Measurements from ENCODE around the gene REN. TPM values are rescaled to one million over a fixed set of nuclear protein-coding genes. Genes with fewer than 3 reads are reported as not detected.

Gene REN
- polyA plus RNA-seq, 1 donor from 2014 or later, result not detected

GRCh38 chr1:204149107-204149506, 17.0 kb downstream of the REN start:
- H3K9ac ChIP-seq (ENCODE audit: low read length), result no peak overlapping the region
- H3K9me3 ChIP-seq (ENCODE audit: low read length), result no peaks in the 10 kb centered on the region
- H3K36me3 ChIP-seq (ENCODE audit: insufficient read depth, low read length), result no peaks in the 10 kb centered on the region
- H3F3A ChIP-seq (ENCODE audit: insufficient read depth, low read length, poor library complexity, severe bottlenecking), result no peaks in the 10 kb centered on the region
- peaks cover 27% of the 10 kb centered on the region for H3K27me3 ChIP-seq (ENCODE audit: insufficient read depth, low read depth, low read length)
- H3K27ac ChIP-seq (ENCODE audit: low read length), result no peak overlapping the region
- H3K4me2 ChIP-seq (ENCODE audit: low read length), result no peak overlapping the region
- H4K20me1 ChIP-seq (ENCODE audit: insufficient read depth), result no peaks in the 10 kb centered on the region
- no peaks in the 10 kb centered on the region for H3K79me2 ChIP-seq (replicated peaks; ENCODE audit: insufficient read depth, low read length)
- TF ChIP-seq SMC3 (conservative IDR thresholded peaks at IDR 0.05; ENCODE audit: poor library complexity) (no peak), REST (IDR thresholded peaks at IDR 0.05; ENCODE audit: borderline replicate concordance) (no peak), RAD21 (conservative IDR thresholded peaks at IDR 0.05) (no peak), EZH2 (IDR thresholded peaks at IDR 0.05; ENCODE audit: borderline replicate concordance, insufficient read depth, low read length, poor library complexity, severe bottlenecking) (no peak)
- H3K4me3 ChIP-seq (ENCODE audit: low read length), result peak overlapping the region; percentile 15
- no peaks in the 10 kb centered on the region for H3K9me2 ChIP-seq (ENCODE audit: insufficient read depth, low read length)
- H2AFZ ChIP-seq (ENCODE audit: low read depth, low read length), result no peak overlapping the region

DNA sequence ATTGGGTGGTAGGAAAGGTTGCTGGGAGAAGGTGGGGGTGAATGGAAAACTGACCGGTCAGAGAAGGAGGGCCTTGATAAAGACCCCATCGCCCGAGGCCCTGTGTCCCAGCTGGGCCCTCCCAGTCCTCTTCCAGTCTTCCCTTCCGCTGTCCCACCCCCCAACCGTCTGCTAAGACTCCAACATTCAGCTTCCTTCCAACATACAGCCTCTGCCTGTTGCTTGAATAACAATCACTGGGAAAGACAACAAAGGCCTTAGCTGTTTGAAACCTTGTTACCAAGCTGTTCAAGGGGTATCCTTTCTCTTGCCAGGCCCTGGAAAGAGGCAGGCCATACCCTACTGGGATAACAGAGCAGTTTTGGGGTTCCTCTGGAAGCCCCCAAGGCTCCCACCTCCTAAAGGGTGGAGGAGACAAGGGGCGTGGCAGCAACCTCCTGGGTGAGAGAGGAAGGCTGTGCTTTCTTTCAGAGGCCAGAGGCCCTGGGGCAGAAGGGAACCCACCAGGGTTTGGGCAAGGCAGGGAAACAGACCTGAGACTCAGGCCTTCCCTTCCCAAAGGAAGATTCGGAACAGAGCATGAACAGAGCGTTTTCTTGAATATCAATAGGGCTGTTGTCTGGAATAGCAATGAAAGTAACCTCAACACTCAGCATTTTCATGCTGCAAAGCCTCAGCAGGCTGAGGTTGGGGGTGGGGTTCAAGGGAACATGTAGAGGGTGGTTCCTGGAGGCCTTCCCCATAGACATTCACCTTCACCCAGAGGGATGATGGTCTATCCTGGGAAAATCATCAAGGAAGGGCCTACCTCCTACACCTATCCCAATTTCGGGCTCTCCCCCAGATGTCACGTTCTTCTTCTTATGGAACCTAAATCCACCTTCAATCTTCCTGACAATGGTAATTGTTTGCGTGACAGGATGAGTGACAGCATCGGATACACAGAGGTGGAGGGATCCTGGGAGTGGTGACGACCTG, 18.4 kb downstream of the REN start:
- H4K20me1 ChIP-seq (ENCODE audit: insufficient read depth), result no peaks in the 10 kb centered on the region
- H3K79me2 ChIP-seq (replicated peaks; ENCODE audit: insufficient read depth, low read length), result no peaks in the 10 kb centered on the region
- H3K9me3 ChIP-seq (ENCODE audit: low read length), result no peaks in the 10 kb centered on the region
- no peak overlapping the region for H3K4me2 ChIP-seq (ENCODE audit: low read length)
- no peaks in the 10 kb centered on the region for H3F3A ChIP-seq (ENCODE audit: insufficient read depth, low read length, poor library complexity, severe bottlenecking)
- peaks cover 24% of the 10 kb centered on the region for H3K27me3 ChIP-seq (ENCODE audit: insufficient read depth, low read depth, low read length)
- H3K9me2 ChIP-seq (ENCODE audit: insufficient read depth, low read length), result no peaks in the 10 kb centered on the region
- no peak overlapping the region for H3K9ac ChIP-seq (ENCODE audit: low read length)
- TF ChIP-seq POLR2AphosphoS5 (IDR thresholded peaks at IDR 0.05), result peak; percentile 93
- no peak for TF ChIP-seq TAF1 (IDR thresholded peaks at IDR 0.05; ENCODE audit: low read depth)
- peak; percentile 97 for TF ChIP-seq EP300 (conservative IDR thresholded peaks at IDR 0.05; ENCODE audit: poor library complexity, severe bottlenecking)
- no peak overlapping the region for H2AFZ ChIP-seq (ENCODE audit: low read depth, low read length)
- no peaks in the 10 kb centered on the region for H3K36me3 ChIP-seq (ENCODE audit: insufficient read depth, low read length)
- peak overlapping the region; percentile 15 for H3K4me3 ChIP-seq (ENCODE audit: low read length)
- no peak overlapping the region for H3K27ac ChIP-seq (ENCODE audit: low read length)

GRCh38 chr1:204146965-204147364, 19.2 kb downstream of the REN start:
- H3F3A ChIP-seq (ENCODE audit: insufficient read depth, low read length, poor library complexity, severe bottlenecking), result no peaks in the 10 kb centered on the region
- H3K9me3 ChIP-seq (ENCODE audit: low read length), result no peaks in the 10 kb centered on the region
- no peak overlapping the region for H3K4me2 ChIP-seq (ENCODE audit: low read length)
- no peak overlapping the region for H3K9ac ChIP-seq (ENCODE audit: low read length)
- H3K79me2 ChIP-seq (replicated peaks; ENCODE audit: insufficient read depth, low read length), result no peaks in the 10 kb centered on the region
- no peaks in the 10 kb centered on the region for H4K20me1 ChIP-seq (ENCODE audit: insufficient read depth)
- H3K9me2 ChIP-seq (ENCODE audit: insufficient read depth, low read length), result no peaks in the 10 kb centered on the region
- no peak overlapping the region for H2AFZ ChIP-seq (ENCODE audit: low read depth, low read length)
- H3K27ac ChIP-seq (ENCODE audit: low read length), result no peak overlapping the region
- TF ChIP-seq EZH2 (IDR thresholded peaks at IDR 0.05; ENCODE audit: borderline replicate concordance, insufficient read depth, low read length, poor library complexity, severe bottlenecking) (no peak), POLR2AphosphoS5 (IDR thresholded peaks at IDR 0.05) (no peak), REST (IDR thresholded peaks at IDR 0.05; ENCODE audit: borderline replicate concordance) (no peak), RAD21 (conservative IDR thresholded peaks at IDR 0.05) (no peak), MXI1 (conservative IDR thresholded peaks at IDR 0.05; ENCODE audit: poor library complexity, severe bottlenecking) (no peak), TAF1 (IDR thresholded peaks at IDR 0.05; ENCODE audit: low read depth) (no peak)
- peaks cover 19% of the 10 kb centered on the region for H3K27me3 ChIP-seq (ENCODE audit: insufficient read depth, low read depth, low read length)
- no peaks in the 10 kb centered on the region for H3K36me3 ChIP-seq (ENCODE audit: insufficient read depth, low read length)
- no peak overlapping the region for H3K4me3 ChIP-seq (ENCODE audit: low read length)

Measured in neural cell (in vitro differentiated cells).